Suppressor macrophage treated with lipopolysaccharide for 4 hours (primary cell): Measurements from ENCODE around the gene ST3GAL6.
A peak's percentile ranks its signal among the peaks of the same experiment; 100 is the strongest.

Source experiments
- DNase-seq: peaks from one replicate; pipeline ENCODE4 v3.0.0-alpha.2; 2020

Gene ST3GAL6

GRCh38 chr3:98741121-98741716 is 21.9 kb upstream of the ST3GAL6 start:
- no peak for DNase-seq

- DNase-seq: no peak
These were observed 20.1 kb upstream of the ST3GAL6 start for GRCh38 chr3:98743071-98743470.

- DNase-seq: no peak
These were observed 18.9 kb upstream of the ST3GAL6 start for GRCh38 chr3:98744283-98744682.

- DNase-seq: no peak
These were observed 17.4 kb upstream of the ST3GAL6 start for GRCh38 chr3:98745718-98746117.

GRCh38 chr3:98746122-98746521 is 17.0 kb upstream of the ST3GAL6 start:
- DNase-seq: no peak

GRCh38 chr3:98746882-98747281 is 16.3 kb upstream of the ST3GAL6 start:
- no peak for DNase-seq

GRCh38 chr3:98750276-98750919 is 12.7 kb upstream of the ST3GAL6 start:
- DNase-seq: no peak

- peak; percentile 24 for DNase-seq
These were observed 8.7 kb upstream of the ST3GAL6 start for GRCh38 chr3:98754483-98754882.

GRCh38 chr3:98755601-98756000 is 7.5 kb upstream of the ST3GAL6 start:
- DNase-seq: no peak

GRCh38 chr3:98759629-98760028 is 3.5 kb upstream of the ST3GAL6 start:
- no peak for DNase-seq

GRCh38 chr3:98761643-98762229 is 1.4 kb upstream of the ST3GAL6 start:
- DNase-seq: peak; percentile 52

- DNase-seq: no peak
These were observed 779 bp downstream of the ST3GAL6 start for GRCh38 chr3:98763819-98764418.

GRCh38 chr3:98764472-98764884 is 1.3 kb downstream of the ST3GAL6 start:
- DNase-seq: peak; percentile 51

GRCh38 chr3:98765721-98766120 is 2.6 kb downstream of the ST3GAL6 start:
- DNase-seq: no peak

GRCh38 chr3:98766924-98767323 is 3.8 kb downstream of the ST3GAL6 start:
- DNase-seq: no peak

GRCh38 chr3:98768961-98769360 is 5.8 kb downstream of the ST3GAL6 start:
- no peak for DNase-seq

- peak; percentile 63 for DNase-seq
These were observed 6.3 kb downstream of the ST3GAL6 start for GRCh38 chr3:98769448-98769847.

GRCh38 chr3:98770261-98771039 is 7.3 kb downstream of the ST3GAL6 start:
- DNase-seq: no peak

GRCh38 chr3:98772022-98772421 is 8.9 kb downstream of the ST3GAL6 start:
- no peak for DNase-seq

GRCh38 chr3:98775459-98776139 is 12.5 kb downstream of the ST3GAL6 start:
- no peak for DNase-seq

GRCh38 chr3:98776140-98776493 is 13.0 kb downstream of the ST3GAL6 start:
- peak; percentile 82 for DNase-seq

- no peak for DNase-seq
These were observed 14.1 kb downstream of the ST3GAL6 start for GRCh38 chr3:98777286-98777685.

- no peak for DNase-seq
These were observed 14.7 kb downstream of the ST3GAL6 start for GRCh38 chr3:98777801-98778220.
